Measurements from ENCODE around the gene SHPK.
A peak's percentile ranks its signal among the peaks of the same experiment; 100 is the strongest.

DNA sequence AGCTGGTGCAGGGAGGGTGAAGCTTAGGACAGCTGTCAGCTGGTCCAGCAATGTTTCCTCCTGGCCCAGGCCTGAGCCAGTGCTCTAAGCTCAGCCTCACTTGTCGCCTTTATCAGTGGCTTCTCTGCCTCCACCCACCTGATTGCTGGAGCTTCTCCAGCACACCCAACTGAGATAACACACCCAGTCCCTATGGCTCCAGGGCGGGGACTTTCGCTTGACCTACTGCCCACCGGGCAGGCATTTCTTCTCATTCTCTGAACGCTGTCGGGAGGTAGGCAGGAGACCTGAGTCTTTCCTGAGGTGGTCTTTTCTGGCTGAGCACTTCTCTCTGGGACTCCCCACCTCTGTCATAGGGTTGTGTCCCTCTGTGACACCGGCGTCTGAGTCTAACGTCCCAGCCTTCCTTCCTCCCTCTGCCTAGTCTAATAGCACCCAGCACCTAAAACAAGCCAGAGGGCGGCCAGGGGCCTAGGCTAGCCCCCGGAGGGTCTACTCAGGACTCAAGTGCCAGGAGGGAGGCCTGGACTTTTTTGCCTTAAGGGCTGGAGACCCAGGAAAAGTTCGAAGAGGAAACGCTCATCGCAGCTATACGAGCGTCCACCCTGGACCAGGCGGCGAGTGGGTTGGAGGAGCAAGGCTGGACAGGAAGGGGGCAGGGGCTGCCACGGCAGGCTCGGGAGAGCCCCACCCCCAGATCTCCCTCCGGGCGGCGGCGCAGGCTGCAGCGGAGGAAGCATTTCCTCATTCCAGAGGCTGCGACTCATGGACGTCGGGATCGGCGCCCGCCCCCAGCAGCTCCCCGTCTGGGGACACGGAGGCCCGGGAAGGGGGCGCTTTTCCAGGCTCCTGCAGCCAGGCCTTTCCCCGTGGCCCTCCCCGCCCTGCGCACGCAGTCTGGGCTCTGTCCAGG is 31.6 kb upstream of the SHPK start:
- TF ChIP-seq, protein P1, sequence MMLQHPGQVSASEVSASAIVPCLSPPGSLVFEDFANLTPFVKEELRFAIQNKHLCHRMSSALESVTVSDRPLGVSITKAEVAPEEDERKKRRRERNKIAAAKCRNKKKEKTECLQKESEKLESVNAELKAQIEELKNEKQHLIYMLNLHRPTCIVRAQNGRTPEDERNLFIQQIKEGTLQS (IDR thresholded peaks at IDR 0.05), result no peak
- TF ChIP-seq POLR2A (IDR thresholded peaks at IDR 0.05; ENCODE audit: borderline replicate concordance, extremely low read depth, insufficient read depth, insufficient read length), result no peak
- TF ChIP-seq, protein P2, sequence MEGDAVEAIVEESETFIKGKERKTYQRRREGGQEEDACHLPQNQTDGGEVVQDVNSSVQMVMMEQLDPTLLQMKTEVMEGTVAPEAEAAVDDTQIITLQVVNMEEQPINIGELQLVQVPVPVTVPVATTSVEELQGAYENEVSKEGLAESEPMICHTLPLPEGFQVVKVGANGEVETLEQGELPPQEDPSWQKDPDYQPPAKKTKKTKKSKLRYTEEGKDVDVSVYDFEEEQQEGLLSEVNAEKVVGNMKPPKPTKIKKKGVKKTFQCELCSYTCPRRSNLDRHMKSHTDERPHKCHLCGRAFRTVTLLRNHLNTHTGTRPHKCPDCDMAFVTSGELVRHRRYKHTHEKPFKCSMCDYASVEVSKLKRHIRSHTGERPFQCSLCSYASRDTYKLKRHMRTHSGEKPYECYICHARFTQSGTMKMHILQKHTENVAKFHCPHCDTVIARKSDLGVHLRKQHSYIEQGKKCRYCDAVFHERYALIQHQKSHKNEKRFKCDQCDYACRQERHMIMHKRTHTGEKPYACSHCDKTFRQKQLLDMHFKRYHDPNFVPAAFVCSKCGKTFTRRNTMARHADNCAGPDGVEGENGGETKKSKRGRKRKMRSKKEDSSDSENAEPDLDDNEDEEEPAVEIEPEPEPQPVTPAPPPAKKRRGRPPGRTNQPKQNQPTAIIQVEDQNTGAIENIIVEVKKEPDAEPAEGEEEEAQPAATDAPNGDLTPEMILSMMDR (IDR thresholded peaks at IDR 0.05 in 2 of 3, conservative IDR thresholded peaks at IDR 0.05 in 1 of 3; ENCODE audit: borderline replicate concordance in 1 of 3, insufficient read depth in 1 of 3, low read depth in 2 of 3, low read length in 2 of 3), result no peak
- TF ChIP-seq CBX3 (IDR thresholded peaks at IDR 0.05; ENCODE audit: low read depth), result no peak
- TF ChIP-seq, protein P3, sequence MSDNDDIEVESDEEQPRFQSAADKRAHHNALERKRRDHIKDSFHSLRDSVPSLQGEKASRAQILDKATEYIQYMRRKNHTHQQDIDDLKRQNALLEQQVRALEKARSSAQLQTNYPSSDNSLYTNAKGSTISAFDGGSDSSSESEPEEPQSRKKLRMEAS (IDR thresholded peaks at IDR 0.05), result peak; percentile 58; the same call in 1 of the 2 replicates
- TF ChIP-seq, protein P4, sequence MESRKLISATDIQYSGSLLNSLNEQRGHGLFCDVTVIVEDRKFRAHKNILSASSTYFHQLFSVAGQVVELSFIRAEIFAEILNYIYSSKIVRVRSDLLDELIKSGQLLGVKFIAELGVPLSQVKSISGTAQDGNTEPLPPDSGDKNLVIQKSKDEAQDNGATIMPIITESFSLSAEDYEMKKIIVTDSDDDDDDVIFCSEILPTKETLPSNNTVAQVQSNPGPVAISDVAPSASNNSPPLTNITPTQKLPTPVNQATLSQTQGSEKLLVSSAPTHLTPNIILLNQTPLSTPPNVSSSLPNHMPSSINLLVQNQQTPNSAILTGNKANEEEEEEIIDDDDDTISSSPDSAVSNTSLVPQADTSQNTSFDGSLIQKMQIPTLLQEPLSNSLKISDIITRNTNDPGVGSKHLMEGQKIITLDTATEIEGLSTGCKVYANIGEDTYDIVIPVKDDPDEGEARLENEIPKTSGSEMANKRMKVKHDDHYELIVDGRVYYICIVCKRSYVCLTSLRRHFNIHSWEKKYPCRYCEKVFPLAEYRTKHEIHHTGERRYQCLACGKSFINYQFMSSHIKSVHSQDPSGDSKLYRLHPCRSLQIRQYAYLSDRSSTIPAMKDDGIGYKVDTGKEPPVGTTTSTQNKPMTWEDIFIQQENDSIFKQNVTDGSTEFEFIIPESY (IDR thresholded peaks at IDR 0.05; ENCODE audit: extremely low read depth, insufficient replicate concordance, low read length), result no peak
- no peak for TF ChIP-seq ZNF274 (IDR thresholded peaks at IDR 0.05; ENCODE audit: low read depth, low read length)
- TF ChIP-seq ZFX (IDR thresholded peaks at IDR 0.05), result no peak
- no peak for TF ChIP-seq EZH2phosphoT487 (IDR thresholded peaks at IDR 0.05; ENCODE audit: borderline replicate concordance)
- no peak for TF ChIP-seq CEBPB (IDR thresholded peaks at IDR 0.05; ENCODE audit: low read depth)

Data from HCT116 (cell line).